OCI-LY1 (cell line): Measurements from ENCODE around the gene RMI2.

Experiments
- EZH2 ChIP-seq: fragments of 200-600 bp; sonication (generic), shearing (Covaris generic); IDR thresholded peaks from 2 replicates; pipeline ENCODE4 v1.8.0; 2017; ENCODE audit warnings: borderline replicate concordance, mixed run types, mild to moderate bottlenecking, antibody characterized with exemption, low read length, moderate library complexity, mixed read lengths
- TF ChIP-seq, protein P1 (sequence below): fragments of 200-600 bp; sonication (generic), shearing (Covaris generic); IDR thresholded peaks from 2 replicates; pipeline ENCODE4 v1.5.1; 2017; ENCODE audit warnings: mild to moderate bottlenecking, antibody characterized with exemption, low read length, moderate library complexity, mixed read lengths

DNA sequence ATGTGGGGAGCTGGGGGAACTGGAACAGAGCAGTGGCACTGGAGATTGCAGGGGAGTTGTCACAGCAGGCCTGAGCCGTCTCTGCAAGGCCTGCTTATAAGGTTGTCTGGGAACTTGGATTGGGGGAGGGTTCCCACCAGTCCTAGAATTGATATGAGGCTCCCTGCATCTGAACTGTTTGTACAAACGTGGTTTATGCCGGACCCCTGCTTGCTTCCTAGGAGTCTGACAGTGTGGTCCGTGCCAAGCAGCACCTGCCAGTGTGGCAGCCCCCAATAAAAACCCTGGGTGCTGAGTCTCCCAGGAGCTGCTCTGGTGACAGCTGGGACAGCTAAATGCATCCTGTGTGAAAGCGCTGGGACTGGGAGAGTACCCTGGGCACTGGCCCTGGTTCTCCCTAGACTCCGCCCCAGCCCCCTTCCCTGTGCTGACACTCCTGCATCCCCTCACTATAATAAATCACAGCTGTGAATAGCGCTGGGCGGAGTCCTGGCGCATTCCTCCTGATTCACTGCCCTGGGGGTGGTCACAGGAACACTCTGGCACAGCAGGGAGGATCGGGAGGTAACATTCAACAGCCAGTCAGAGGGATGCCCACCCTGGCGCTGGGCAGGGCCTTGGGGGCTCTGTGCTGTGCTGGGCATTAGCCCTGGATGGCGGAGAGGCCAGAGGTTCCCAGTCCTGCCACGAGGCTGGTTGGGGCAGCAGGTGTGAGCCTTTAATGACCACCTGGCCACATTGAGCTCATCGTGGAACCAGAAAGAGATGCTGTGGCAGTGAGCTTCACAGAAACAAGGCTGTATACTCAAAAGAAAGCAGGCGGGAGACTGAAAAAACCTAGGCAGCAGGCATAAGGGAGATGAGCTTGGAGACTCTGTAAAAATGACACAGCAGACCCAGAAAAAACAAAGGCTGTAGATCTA is 45.6 kb downstream of the RMI2 start:
- TF ChIP-seq, protein P1, sequence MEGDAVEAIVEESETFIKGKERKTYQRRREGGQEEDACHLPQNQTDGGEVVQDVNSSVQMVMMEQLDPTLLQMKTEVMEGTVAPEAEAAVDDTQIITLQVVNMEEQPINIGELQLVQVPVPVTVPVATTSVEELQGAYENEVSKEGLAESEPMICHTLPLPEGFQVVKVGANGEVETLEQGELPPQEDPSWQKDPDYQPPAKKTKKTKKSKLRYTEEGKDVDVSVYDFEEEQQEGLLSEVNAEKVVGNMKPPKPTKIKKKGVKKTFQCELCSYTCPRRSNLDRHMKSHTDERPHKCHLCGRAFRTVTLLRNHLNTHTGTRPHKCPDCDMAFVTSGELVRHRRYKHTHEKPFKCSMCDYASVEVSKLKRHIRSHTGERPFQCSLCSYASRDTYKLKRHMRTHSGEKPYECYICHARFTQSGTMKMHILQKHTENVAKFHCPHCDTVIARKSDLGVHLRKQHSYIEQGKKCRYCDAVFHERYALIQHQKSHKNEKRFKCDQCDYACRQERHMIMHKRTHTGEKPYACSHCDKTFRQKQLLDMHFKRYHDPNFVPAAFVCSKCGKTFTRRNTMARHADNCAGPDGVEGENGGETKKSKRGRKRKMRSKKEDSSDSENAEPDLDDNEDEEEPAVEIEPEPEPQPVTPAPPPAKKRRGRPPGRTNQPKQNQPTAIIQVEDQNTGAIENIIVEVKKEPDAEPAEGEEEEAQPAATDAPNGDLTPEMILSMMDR = no peak
- TF ChIP-seq EZH2 = no peak
